ENCODE measurements around the gene CHFR. TPM values are rescaled to one million over a fixed set of nuclear protein-coding genes. Genes with fewer than 3 reads are reported as not detected.
"Not testable (repeated sequence)": the region's sequence is repeated elsewhere in the genome, so short reads cannot be mapped to it uniquely, and the experiment has no call there.

Gene CHFR
- total RNA-seq, 2 donors from 2014 or later: 17.1 to 21.7 TPM

GRCh38 chr12:132848521-132848920, 38.9 kb downstream of the CHFR start:
- DNase-seq (no peak), ATAC-seq (no peak)
- intact Hi-C loops (cut with DNase I): no loop called here

- intact Hi-C loops (cut with DNase I): no loop called here
- DNase-seq (no peak), ATAC-seq (no peak)
Measured at GRCh38 chr12:132847363-132848356, 39.7 kb downstream of the CHFR start.

GRCh38 chr12:132844681-132845080, 42.7 kb downstream of the CHFR start:
- DNase-seq; intact Hi-C loops (cut with DNase I); ATAC-seq: not testable (repeated sequence)

GRCh38 chr12:132842449-132843045, 44.9 kb downstream of the CHFR start:
- ATAC-seq (no peak), DNase-seq (no peak)
- intact Hi-C loops (cut with DNase I): no loop called here

GRCh38 chr12:132841151-132841550, 46.3 kb downstream of the CHFR start:
- no peak for DNase-seq
- intact Hi-C loops (cut with DNase I): no loop called here
- ATAC-seq: no peak

GRCh38 chr12:132840536-132840935, 46.9 kb downstream of the CHFR start:
- intact Hi-C loops (cut with DNase I): no loop called here
- ATAC-seq (no peak), DNase-seq (no peak)

GRCh38 chr12:132839558-132840235, 47.7 kb downstream of the CHFR start:
- no peak for DNase-seq
- ATAC-seq: no peak
- intact Hi-C loops (cut with DNase I): no loop called here

- peak; percentile 33 to 51 for ATAC-seq
- no peak for DNase-seq
- intact Hi-C loops (cut with DNase I): no loop called here
Measured at GRCh38 chr12:132838410-132839080, 48.9 kb downstream of the CHFR start.

GRCh38 chr12:132837693-132838409, 49.6 kb downstream of the CHFR start:
- intact Hi-C loops (cut with DNase I): no loop called here
- no peak for DNase-seq
- ATAC-seq: peak; percentile 70 to 74

GRCh38 chr12:132836795-132837331, 50.5 kb downstream of the CHFR start:
- DNase-seq: no peak
- ATAC-seq: no peak
- intact Hi-C loops (cut with DNase I): no loop called here

- DNase-seq; ATAC-seq; intact Hi-C loops (cut with DNase I): not testable (repeated sequence)
Measured at GRCh38 chr12:132836230-132836629, 51.2 kb downstream of the CHFR start.

GRCh38 chr12:132835076-132836025, 52.1 kb downstream of the CHFR start:
- no peak for DNase-seq
- intact Hi-C loops (cut with DNase I): no loop called here
- ATAC-seq: no peak

GRCh38 chr12:132834181-132834711, 53.2 kb downstream of the CHFR start:
- ATAC-seq (no peak), DNase-seq (no peak)
- intact Hi-C loops (cut with DNase I): no loop called here

GRCh38 chr12:132833341-132833740, 54.1 kb downstream of the CHFR start:
- intact Hi-C loops (cut with DNase I): no loop called here
- DNase-seq (no peak), ATAC-seq (no peak)

- ATAC-seq: no peak
- intact Hi-C loops (cut with DNase I): no loop called here
- no peak for DNase-seq
Measured at GRCh38 chr12:132831771-132832170, 55.6 kb downstream of the CHFR start.

GRCh38 chr12:132828706-132829534, 58.5 kb downstream of the CHFR start, which contains the start of gene GOLGA3:
Gene GOLGA3 (minus strand): TSS chr12:132828869. CDS start chr12:132822128, 6,741 bp downstream.
- intact Hi-C loops (cut with DNase I): no loop called here
- peak; percentile 95 for DNase-seq
- peak; percentile 97 to 98 for ATAC-seq
